A549 (cell line): ENCODE results near the gene CEP112.

Experiments used
- BHLHE40 ChIP-seq: IDR thresholded peaks from 2 replicates; pipeline ENCODE4 v1.6.1; 2012; ENCODE audit warnings: low read depth, low read length, inconsistent platforms
- CBX8 ChIP-seq: fragments of 200-600 bp; sonication (generic); IDR thresholded peaks from 2 replicates; pipeline ENCODE4 v1.6.1; 2016
- ELK1 ChIP-seq: fragments of 150-350 bp; IDR thresholded peaks from 2 replicates; pipeline ENCODE4 v1.6.1; 2014; ENCODE audit warnings: low read depth, mild to moderate bottlenecking, low read length
- POLR2A ChIP-seq: IDR thresholded peaks from 2 replicates; pipeline ENCODE4 v1.6.1; 2012; ENCODE audit warnings: mild to moderate bottlenecking, low read length
- SMC3 ChIP-seq: fragments of >200 bp; sonication (Bioruptor Twin); formaldehyde crosslinking; IDR thresholded peaks from 3 replicates; pipeline ENCODE4 v1.6.1; 2018; ENCODE audit warnings: inconsistent platforms

DNA sequence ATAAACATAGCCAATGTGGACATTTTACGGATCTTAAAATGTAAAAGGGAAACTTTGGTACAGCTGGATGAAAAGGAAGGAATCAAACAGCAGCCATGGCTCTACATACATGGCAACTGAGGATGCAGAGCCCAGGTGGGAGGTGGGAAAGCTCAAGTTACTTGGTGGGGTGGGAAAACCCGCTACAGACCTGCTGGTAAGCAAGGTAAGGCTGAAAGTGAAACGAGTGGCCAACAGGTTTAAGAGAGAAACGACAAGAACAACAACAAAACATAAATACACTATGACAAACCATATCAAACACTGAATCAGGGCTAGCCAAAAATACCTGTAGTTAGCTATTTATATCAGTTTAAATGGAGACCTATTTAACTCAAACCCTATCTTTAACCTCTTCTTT lies 185.3 kb downstream of the CEP112 start:
- TF ChIP-seq POLR2A (no peak), SMC3 (no peak), CBX8 (no peak), ELK1 (no peak), BHLHE40 (no peak)
